GM21360 (cell line): Measurements from ENCODE around the gene NRCAM.
A peak's percentile ranks its signal among the peaks of the same experiment; 100 is the strongest.

Source experiments
- ATAC-seq: cut with Tn5 transposase; IDR thresholded peaks from one replicate; pipeline ENCODE4 v1.9.1; 2021; ENCODE audit warnings: mild to moderate bottlenecking, moderate library complexity; ENCODE audit not compliant: unreplicated experiment

NRCAM gene

DNA sequence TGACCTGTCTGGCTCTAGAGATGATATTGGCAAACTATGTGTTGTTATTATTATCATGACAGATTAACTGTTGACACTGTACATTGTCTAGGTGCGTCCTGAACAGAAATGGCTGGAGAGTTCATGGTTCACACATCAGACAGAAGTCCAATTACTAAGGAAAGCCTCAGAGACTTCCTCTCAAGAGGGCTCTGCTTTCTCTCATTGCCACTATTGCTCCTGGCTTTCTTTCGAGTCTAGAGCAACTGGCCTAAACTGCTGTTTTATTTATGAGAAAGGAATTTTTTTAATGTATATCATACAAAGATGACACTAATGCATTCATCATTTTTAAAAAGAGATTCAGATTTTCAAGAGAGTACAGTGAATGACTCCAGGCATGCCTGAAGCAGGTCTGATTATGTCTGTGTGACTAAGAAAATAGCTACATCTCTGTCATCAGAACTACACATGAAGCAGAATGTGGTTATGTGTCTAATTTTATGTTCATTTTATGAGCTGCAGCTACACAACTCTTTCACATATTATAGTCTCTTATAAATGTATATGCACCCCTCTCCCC is 30.4 kb downstream of the NRCAM start:
- ATAC-seq = no peak

GRCh38 chr7:108424013-108424412 is 32.2 kb downstream of the NRCAM start:
- ATAC-seq = no peak

GRCh38 chr7:108423089-108423989 is 32.9 kb downstream of the NRCAM start:
- ATAC-seq = no peak

GRCh38 chr7:108421720-108422331 is 34.4 kb downstream of the NRCAM start:
- ATAC-seq = no peak

- no peak for ATAC-seq
Observed at GRCh38 chr7:108419961-108420908, 36.0 kb downstream of the NRCAM start.

- ATAC-seq = no peak
Observed at GRCh38 chr7:108418946-108419345, 37.3 kb downstream of the NRCAM start.

DNA sequence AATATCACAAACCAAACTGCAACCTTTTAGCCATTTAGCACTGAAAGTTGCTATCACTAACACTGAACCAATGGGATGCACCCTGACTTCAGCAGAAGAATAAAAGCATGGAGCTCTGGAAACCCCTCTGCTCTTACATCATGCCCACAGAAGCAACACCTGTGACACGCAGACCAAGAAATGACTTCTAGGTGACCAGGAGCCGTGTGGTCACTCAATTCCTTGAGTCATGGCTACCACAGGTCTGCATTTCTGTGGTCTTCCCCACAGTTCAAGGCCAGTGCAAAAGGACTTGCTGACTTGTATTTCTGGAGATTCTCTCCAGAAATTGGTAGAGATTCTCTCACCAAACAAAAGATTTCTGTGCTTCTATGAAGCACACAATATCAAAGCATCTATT is 38.3 kb downstream of the NRCAM start:
- no peak for ATAC-seq

DNA sequence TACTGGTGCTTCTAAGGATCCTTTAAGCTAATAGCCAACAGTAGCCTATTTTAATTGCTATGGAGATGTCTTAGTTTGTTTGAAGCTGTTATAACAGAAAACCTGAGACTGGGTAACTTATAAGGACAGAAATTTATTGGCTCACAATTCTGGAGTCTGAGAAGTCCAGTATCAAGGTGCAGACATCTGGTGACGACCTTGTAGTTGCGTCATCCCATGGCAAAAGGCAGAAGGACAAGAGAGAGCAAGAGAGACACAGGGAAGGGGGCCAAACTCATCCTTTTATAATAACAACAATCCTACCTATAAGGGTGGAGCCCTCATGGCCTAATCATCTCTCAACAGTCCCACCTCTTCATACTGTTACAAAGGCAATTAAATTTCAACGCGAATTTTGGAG is 39.1 kb downstream of the NRCAM start:
- no peak for ATAC-seq

DNA sequence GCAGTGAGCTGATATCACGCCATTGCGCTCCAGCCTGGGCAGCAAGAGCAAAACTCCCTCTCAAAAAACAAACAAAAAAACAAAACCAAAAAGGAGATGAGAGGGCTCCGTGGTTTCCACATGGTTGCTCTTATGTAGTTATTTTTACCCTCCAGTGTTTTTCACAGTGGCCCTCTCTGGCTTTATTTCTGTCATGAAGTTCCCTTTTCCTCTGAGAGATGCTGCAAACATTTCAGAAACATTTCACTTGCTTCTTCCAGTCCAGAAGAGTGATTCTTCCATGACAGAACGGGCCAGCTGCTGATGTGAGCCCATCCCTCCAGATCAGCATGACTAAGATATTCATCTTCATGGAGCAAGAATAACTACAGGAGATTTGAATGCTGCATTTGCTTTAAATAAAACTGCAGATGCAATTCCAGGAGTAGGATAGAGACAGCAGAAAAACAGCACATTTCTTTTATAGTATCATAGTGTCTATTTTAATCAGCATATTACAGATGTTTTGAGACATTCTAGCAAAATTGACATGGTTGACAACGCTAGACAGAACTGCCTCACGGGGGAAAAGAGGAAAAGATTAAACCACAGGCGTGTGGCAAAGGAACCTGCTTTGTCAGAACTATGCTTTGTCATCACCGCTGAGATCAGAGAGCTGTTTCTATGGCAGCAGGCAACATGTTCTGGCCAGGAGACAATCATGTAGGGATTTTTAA is 40.3 kb downstream of the NRCAM start:
- peak; percentile 88 for ATAC-seq

DNA sequence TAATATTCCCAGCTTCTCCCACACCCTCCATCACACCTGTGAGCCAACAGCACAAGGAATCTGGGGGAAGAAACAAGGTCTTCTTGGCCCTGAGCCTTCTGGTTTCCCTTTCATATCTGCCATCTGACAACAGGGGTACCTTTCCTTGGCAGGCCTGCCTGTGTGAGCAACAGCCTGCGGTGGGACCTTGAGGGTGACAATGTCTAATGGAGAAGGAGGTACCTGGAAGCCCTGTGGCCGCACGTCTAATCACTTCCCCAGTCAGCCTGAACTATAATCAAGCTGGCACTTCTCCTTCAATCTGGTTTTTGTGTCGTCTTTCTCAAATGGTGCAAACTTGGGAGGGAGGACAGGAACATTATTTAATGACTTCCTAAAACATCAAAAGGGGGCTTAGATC is 41.2 kb downstream of the NRCAM start:
- ATAC-seq = no peak

DNA sequence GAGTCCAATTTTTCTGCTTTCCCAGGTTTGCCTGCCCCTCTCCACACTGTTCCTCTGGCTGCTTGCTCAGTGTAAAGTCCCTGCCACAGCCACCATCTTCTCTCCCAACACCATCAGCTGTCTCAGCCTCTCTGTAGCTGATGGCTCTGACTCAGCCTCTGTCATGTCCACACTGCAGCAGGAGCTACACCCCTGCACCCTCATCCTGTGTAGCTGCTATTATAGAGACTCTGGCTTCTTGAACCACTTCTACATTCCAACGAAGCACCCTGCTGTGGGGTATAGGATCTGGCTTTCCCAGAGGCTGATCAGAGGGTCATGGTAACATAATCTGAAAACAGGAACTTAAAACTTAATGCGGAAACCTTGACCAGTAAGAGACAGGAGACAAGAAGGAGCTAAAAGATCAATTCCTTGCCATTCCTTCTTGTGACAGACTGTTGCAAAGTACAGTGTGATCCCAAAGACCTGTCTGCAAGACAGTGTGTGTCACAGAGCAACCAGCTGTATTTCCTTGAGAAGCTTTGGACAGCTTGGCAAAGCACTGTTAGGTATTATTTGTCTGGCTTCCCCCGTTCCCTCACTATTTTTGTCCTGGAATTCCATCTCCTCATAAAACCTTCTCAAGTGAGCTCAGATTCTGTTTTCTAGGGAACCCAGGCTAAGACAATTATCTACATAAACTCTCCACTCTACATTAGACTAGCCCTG is 42.3 kb downstream of the NRCAM start:
- no peak for ATAC-seq

- no peak for ATAC-seq
Observed at GRCh38 chr7:108413337-108413736, 42.9 kb downstream of the NRCAM start.

GRCh38 chr7:108409146-108409545 is 47.1 kb downstream of the NRCAM start:
- no peak for ATAC-seq

GRCh38 chr7:108408296-108408991 is 47.8 kb downstream of the NRCAM start:
- ATAC-seq = no peak

GRCh38 chr7:108407676-108408075 is 48.6 kb downstream of the NRCAM start:
- no peak for ATAC-seq

DNA sequence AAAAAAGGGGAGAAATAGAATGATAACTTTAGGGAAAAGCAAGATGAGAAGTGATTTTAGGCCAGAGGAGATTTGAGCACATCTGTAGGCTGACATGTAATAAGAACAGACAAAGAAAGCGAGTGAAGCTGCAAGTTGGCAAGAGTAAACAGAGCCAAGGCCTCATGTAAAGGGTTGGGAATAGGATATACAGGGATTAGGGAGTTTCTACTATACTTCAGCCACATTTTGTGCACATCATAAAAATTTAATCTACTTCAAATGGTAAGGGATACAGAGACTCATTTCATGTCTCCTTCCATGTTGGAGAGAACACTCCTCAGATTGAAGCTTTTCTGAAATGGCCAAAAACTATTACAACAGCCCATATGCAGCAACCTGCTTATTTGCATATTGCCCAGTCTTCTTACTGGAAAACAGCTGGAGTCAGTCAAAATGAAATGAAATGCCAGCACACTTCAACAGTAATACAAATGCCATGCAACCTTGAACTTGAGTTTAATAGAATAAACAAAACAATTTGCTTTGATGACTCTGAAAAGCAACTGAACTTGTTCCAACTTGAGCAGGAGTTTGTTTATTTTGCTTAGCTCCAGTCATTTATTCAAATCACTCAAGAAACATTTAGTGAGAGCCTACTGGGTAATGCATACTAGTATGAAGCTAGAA is 49.9 kb downstream of the NRCAM start:
- no peak for ATAC-seq

DNA sequence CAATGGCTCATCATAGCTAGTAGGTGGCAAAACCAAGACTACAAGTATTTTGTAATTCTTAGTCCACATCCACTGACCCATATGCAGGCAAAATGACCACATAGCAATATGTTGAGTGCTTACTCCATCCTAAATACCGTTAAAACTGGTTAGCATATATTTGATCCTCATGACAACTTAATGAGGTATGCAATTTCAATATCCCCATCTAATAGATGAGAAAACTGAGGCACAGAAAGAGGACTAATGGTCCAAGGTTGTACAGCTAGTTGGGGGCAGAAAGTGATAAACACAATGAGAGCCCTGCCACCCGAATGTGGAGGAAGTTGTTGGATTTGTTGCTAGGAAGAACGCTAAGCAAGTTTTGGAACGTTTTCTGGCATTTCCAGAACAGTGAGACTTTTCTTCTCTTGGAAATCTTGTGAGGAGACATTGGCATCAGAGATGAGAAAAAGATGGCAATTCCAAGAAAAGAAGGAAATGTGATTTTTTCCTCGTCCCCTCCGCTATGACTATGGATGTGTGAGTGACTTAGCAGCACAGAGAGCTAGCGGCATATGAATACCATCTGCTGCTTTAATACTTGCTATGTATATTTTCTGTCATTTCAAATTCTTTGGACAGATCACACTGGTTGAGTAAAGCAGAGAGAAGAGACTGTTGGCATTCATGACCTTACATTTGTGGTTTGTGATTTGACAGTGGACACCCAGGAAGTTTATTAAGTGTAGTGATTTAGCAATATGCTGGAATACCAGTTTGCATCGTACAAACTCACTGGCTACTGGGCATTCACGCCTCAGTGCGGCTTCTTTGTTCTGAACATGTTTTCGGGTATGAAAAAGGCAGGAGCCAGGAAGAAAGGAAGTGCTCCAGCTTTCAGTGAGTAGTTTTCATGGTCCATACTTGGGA is 51.5 kb downstream of the NRCAM start:
- no peak for ATAC-seq
